ENCODE data around the gene DGKD.

The DGKD gene

DNA sequence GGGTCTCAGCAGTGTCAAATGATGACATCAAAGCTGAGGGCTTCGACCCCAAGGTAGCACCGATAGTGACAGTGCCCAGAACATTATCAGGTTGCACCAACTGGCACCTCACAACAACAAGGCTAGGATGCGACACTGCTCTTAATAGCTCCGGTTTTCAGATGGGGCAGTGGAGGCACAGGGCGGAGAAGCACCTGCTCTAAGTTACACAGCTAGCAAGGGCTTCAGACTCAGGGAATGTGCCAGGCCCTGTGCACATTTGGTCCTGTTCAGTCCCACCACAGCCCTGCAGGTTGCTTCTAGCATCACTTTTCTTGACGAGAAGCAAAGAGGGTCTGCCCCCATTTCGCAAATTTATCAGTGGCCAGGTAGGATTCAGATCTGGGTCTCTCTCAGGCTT is 74.1 kb downstream of the DGKD start:
- Histone ChIP-seq H3K9me2 (replicated peaks; ENCODE audit: insufficient read depth, low read length) (no peaks in the 10 kb centered on the region), H3K9me3 (ENCODE audit: insufficient read depth, low read length) (no peaks in the 10 kb centered on the region), H4K20me1 (ENCODE audit: low read depth, low read length) (no peaks in the 10 kb centered on the region), H3K27ac (ENCODE audit: low read depth, low read length) (no peak overlapping the region), H2AFZ (ENCODE audit: low read depth, low read length, severe bottlenecking) (no peak overlapping the region), H3K27me3 (ENCODE audit: low read length) (no peaks in the 10 kb centered on the region), H3K9ac (ENCODE audit: low read length) (no peak overlapping the region), H3K79me2 (ENCODE audit: insufficient read depth, low read length) (no peaks in the 10 kb centered on the region), H3K36me3 (ENCODE audit: low read length) (no peaks in the 10 kb centered on the region), H3K4me3 (ENCODE audit: insufficient read depth, low read length, poor library complexity, severe bottlenecking) (no peak overlapping the region), H3F3A (ENCODE audit: insufficient read depth) (no peaks in the 10 kb centered on the region), H3K4me2 (ENCODE audit: low read depth, low read length, poor library complexity, severe bottlenecking) (no peak overlapping the region)
- TF ChIP-seq EZH2phosphoT487 (conservative IDR thresholded peaks at IDR 0.05; ENCODE audit: low read length) (no peak), CTCF (IDR thresholded peaks at IDR 0.05; ENCODE audit: insufficient read depth, low read length, poor library complexity, severe bottlenecking) (no peak)

DNA sequence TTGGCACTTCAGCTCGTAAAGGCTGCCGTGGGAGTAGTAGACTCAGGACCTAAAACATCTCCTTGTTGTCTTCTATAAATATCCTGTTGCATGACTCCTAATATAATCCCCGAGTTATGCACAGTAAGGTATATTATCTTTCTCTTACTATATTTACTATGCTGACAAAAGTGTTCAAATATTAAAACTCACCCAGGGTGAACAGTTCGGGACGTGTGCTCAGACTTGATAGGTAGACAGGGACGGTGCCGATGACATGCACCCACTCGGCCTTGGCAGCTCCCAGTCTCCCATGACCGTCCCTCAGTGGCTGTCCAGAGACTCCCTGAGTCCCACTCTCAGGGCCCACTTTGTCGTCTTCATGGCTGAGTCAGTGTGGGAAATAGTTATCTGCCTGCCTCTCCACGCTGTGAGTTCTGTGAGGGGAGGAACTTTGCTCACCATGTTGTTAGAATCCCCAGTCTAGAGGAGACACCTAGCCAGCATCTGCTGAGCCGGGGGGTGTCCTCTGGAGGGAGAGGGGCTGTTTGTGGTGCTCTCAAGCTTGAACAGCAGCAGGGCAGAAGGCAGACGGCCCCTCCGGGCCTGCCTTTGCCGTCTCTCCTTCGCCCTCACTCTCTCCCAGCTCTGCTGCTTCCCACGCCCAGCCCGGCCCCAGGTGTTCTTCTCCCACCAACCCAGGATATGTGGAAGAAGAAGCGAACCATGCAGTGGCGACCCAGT is 75.0 kb downstream of the DGKD start:
- H2AFZ ChIP-seq (ENCODE audit: low read depth, low read length, severe bottlenecking) = no peak overlapping the region
- H3K4me3 ChIP-seq (ENCODE audit: insufficient read depth, low read length, poor library complexity, severe bottlenecking) = no peak overlapping the region
- no peaks in the 10 kb centered on the region for H3K79me2 ChIP-seq (ENCODE audit: insufficient read depth, low read length)
- no peaks in the 10 kb centered on the region for H3K36me3 ChIP-seq (ENCODE audit: low read length)
- H3K9ac ChIP-seq (ENCODE audit: low read length) = no peak overlapping the region
- H4K20me1 ChIP-seq (ENCODE audit: low read depth, low read length) = no peaks in the 10 kb centered on the region
- H3K4me2 ChIP-seq (ENCODE audit: low read depth, low read length, poor library complexity, severe bottlenecking) = no peak overlapping the region
- H3K9me3 ChIP-seq (ENCODE audit: insufficient read depth, low read length) = no peaks in the 10 kb centered on the region
- H3K27me3 ChIP-seq (ENCODE audit: low read length) = no peaks in the 10 kb centered on the region
- H3F3A ChIP-seq (ENCODE audit: insufficient read depth) = no peaks in the 10 kb centered on the region
- no peak for TF ChIP-seq CTCF (IDR thresholded peaks at IDR 0.05; ENCODE audit: insufficient read depth, low read length, poor library complexity, severe bottlenecking)
- no peak for TF ChIP-seq EZH2phosphoT487 (conservative IDR thresholded peaks at IDR 0.05; ENCODE audit: low read length)
- no peak overlapping the region for H3K27ac ChIP-seq (ENCODE audit: low read depth, low read length)
- H3K9me2 ChIP-seq (replicated peaks; ENCODE audit: insufficient read depth, low read length) = no peaks in the 10 kb centered on the region

GRCh38 chr2:233430081-233430480 is 75.8 kb downstream of the DGKD start:
- TF ChIP-seq CTCF (IDR thresholded peaks at IDR 0.05; ENCODE audit: insufficient read depth, low read length, poor library complexity, severe bottlenecking) = no peak
- no peaks in the 10 kb centered on the region for H4K20me1 ChIP-seq (ENCODE audit: low read depth, low read length)
- H3K36me3 ChIP-seq (ENCODE audit: low read length) = no peaks in the 10 kb centered on the region

More at GRCh38 chr2:233430081-233430480, 75.8 kb downstream of the DGKD start:
- no peaks in the 10 kb centered on the region for H3K9me3 ChIP-seq (ENCODE audit: insufficient read depth, low read length)
- no peaks in the 10 kb centered on the region for H3K27me3 ChIP-seq (ENCODE audit: low read length)
- H3K4me2 ChIP-seq (ENCODE audit: low read depth, low read length, poor library complexity, severe bottlenecking) = no peak overlapping the region
- no peak overlapping the region for H2AFZ ChIP-seq (ENCODE audit: low read depth, low read length, severe bottlenecking)
- H3K79me2 ChIP-seq (ENCODE audit: insufficient read depth, low read length) = no peaks in the 10 kb centered on the region
- no peak overlapping the region for H3K9ac ChIP-seq (ENCODE audit: low read length)
- H3K9me2 ChIP-seq (replicated peaks; ENCODE audit: insufficient read depth, low read length) = no peaks in the 10 kb centered on the region
- H3K4me3 ChIP-seq (ENCODE audit: insufficient read depth, low read length, poor library complexity, severe bottlenecking) = no peak overlapping the region
- H3F3A ChIP-seq (ENCODE audit: insufficient read depth) = no peaks in the 10 kb centered on the region
- H3K27ac ChIP-seq (ENCODE audit: low read depth, low read length) = no peak overlapping the region
